ENCODE measurements around the gene PRRC2C.

- no peak for TF ChIP-seq CTCF (IDR thresholded peaks at IDR 0.05)
- TF ChIP-seq POLR2A (IDR thresholded peaks at IDR 0.05): no peak
- TF ChIP-seq POLR2AphosphoS5 (IDR thresholded peaks at IDR 0.05): no peak
- TF ChIP-seq EP300 (IDR thresholded peaks at IDR 0.05): no peak
Measured at GRCh38 chr1:171596119-171596518, 110.8 kb downstream of the PRRC2C start.
